Measurements from ENCODE around the gene MUS81.
A peak's percentile ranks its signal among the peaks of the same experiment; 100 is the strongest.
"Not testable (repeated sequence)": the region's sequence is repeated elsewhere in the genome, so short reads cannot be mapped to it uniquely, and the experiment has no call there.

The MUS81 gene

GRCh38 chr11:65888163-65888814 lies 28.1 kb downstream of the MUS81 start, which contains the start of gene FIBP:
TSS of gene FIBP (minus strand) at chr11:65888471. CDS start at chr11:65888418, 53 bp downstream.
- DNase-seq (ENCODE audit: insufficient read length, low spot score) (peak; percentile 97), FAIRE-seq (peak; percentile 92)
- peak; percentile 58; the same call in 1 of the 2 replicates for TF ChIP-seq SPI1 (IDR thresholded peaks at IDR 0.05; ENCODE audit: low read depth, low read length)
- TF ChIP-seq PAX5 (IDR thresholded peaks at IDR 0.05; ENCODE audit: insufficient read depth, low read length, severe bottlenecking), result no peak
- TF ChIP-seq POU2F2 (IDR thresholded peaks at IDR 0.05; ENCODE audit: low read depth, low read length), result peak; percentile 51; the same call in 1 of the 2 replicates
- no peak; the same call in 1 of the 2 replicates for TF ChIP-seq TAF1 (IDR thresholded peaks at IDR 0.05; ENCODE audit: low read depth, low read length)
- TF ChIP-seq POLR2AphosphoS5 (IDR thresholded peaks at IDR 0.05; ENCODE audit: low read depth, low read length), result peak; percentile 83
- TF ChIP-seq POLR2A (IDR thresholded peaks at IDR 0.05; ENCODE audit: low read depth, low read length), result peak; percentile 83

- peak; percentile 86 for DNase-seq (ENCODE audit: insufficient read length, low spot score)
- TF ChIP-seq TAF1 (IDR thresholded peaks at IDR 0.05; ENCODE audit: low read depth, low read length) (peak; percentile 55; the same call in 1 of the 2 replicates), POU2F2 (IDR thresholded peaks at IDR 0.05; ENCODE audit: low read depth, low read length) (no peak; the same call in 1 of the 2 replicates), PAX5 (IDR thresholded peaks at IDR 0.05; ENCODE audit: insufficient read depth, low read length, severe bottlenecking) (no peak), POLR2A (IDR thresholded peaks at IDR 0.05; ENCODE audit: low read depth, low read length) (peak; percentile 80), POLR2AphosphoS5 (IDR thresholded peaks at IDR 0.05; ENCODE audit: low read depth, low read length) (peak; percentile 77), SPI1 (IDR thresholded peaks at IDR 0.05; ENCODE audit: low read depth, low read length) (no peak)
- peak; percentile 91 for FAIRE-seq
Observed at GRCh38 chr11:65890324-65891218, 30.3 kb downstream of the MUS81 start, which contains the start of gene CCDC85B. TSS of gene CCDC85B (plus strand) at chr11:65890673. CDS start at chr11:65890784, 111 bp downstream.

DNA sequence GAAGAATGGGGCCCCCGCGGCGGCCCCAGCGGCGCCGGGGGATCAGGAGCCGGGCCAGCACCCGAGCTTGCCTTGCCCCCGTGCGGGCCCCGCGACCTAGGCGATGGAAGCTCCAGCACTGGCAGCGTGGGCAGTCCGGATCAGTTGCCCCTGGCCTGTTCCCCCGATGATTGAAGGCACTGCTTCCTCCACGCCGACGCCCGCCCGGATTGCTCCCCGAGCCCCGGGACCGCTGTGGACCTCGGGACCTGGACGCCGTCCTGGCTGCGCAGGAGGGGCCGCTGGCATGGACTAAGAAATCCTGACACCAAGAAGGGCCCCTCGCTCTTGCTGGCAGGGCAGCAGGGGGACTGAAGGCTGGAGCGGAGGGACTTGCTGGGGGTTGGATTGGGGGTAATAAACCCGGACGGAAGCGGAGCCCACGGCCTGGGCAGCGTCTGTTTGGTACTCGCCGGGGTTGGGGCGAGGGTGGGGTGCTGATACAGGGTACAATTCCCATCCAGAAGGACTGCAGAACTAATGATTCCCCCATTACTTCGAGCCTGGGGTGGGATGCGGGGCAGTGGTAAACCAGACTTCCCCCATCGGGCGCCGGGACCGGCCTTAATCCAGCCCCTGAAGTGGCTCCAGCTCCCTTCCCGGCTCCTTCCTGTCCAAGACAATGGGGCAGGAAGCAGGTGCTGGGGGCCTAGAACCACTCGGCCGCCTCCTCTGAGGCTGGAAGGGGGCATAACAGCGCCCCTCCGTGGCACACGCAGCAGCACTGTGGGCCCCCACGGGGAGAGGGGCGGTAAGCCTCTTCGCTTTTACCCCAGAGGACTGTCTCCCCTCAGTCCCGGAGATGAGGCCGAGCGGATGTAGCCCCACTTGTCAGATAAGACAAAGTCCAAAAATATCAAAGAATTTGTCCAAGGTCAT lies 31.2 kb downstream of the MUS81 start:
- TF ChIP-seq TAF1 (IDR thresholded peaks at IDR 0.05; ENCODE audit: low read depth, low read length) (0 out of 2 replicates have a peak, but pooled peaks have one; percentile 10), POU2F2 (IDR thresholded peaks at IDR 0.05; ENCODE audit: low read depth, low read length) (no peak; the same call in 1 of the 2 replicates)
- FAIRE-seq, result no peak
- no peak for DNase-seq (ENCODE audit: insufficient read length, low spot score)

- FAIRE-seq, result peak; percentile 48
- DNase-seq (ENCODE audit: insufficient read length, low spot score), result not testable (repeated sequence)
Observed at GRCh38 chr11:65892137-65892540, 31.9 kb downstream of the MUS81 start.

DNA sequence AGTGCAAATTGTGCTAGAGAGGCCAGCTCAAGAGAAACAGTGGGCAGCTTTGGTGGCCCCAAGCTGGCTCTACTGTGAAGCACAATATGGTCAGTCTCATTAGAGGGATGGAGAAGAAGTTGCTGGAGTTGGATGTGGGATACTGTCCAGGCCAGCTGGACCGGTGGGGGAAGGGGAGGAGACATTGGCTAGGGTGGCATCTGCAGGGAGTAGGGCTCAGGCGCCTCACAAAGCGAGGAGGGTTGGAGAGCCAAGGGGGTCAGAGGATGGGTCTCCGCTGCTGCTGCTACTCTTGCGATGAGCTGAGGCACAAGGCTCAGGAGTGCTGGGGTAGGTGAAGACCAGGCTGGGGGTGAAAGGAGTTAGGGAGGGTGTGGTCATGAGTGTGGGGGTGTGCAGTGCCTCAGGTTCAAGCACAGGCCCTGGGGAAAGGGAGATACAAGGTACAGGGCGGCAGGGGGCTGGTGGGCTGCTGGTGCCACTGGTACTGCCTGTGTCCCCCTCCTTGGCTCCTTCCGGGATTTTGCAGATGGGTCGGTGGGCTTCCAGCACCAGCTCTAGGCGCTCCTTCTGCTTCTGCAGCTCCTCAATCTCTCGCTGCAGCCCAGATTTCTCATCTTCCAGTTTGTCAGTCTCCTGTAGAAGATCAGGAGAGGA lies 32.6 kb downstream of the MUS81 start:
- FAIRE-seq (no peak), DNase-seq (ENCODE audit: insufficient read length, low spot score) (no peak)
- TF ChIP-seq PAX5 (IDR thresholded peaks at IDR 0.05; ENCODE audit: insufficient read depth, low read length, severe bottlenecking) (no peak), POLR2A (IDR thresholded peaks at IDR 0.05; ENCODE audit: low read depth, low read length) (peak; percentile 19; the same call in 1 of the 2 replicates), POLR2AphosphoS5 (IDR thresholded peaks at IDR 0.05; ENCODE audit: low read depth, low read length) (no peak; the same call in none of the 2 replicates), POU2F2 (IDR thresholded peaks at IDR 0.05; ENCODE audit: low read depth, low read length) (no peak), SPI1 (IDR thresholded peaks at IDR 0.05; ENCODE audit: low read depth, low read length) (no peak)

- FAIRE-seq (peak; percentile 41), DNase-seq (ENCODE audit: insufficient read length, low spot score) (no peak)
- TF ChIP-seq SPI1 (IDR thresholded peaks at IDR 0.05; ENCODE audit: low read depth, low read length), result peak; percentile 63
- TF ChIP-seq PAX5 (IDR thresholded peaks at IDR 0.05; ENCODE audit: insufficient read depth, low read length, severe bottlenecking), result no peak
- TF ChIP-seq POLR2AphosphoS5 (IDR thresholded peaks at IDR 0.05; ENCODE audit: low read depth, low read length), result no peak
Observed at GRCh38 chr11:65894034-65894591, 33.9 kb downstream of the MUS81 start.

GRCh38 chr11:65895482-65895981 lies 35.3 kb downstream of the MUS81 start:
- FAIRE-seq (no peak), DNase-seq (ENCODE audit: insufficient read length, low spot score) (no peak)
- TF ChIP-seq TAF1 (IDR thresholded peaks at IDR 0.05; ENCODE audit: low read depth, low read length) (no peak), POLR2A (IDR thresholded peaks at IDR 0.05; ENCODE audit: low read depth, low read length) (no peak), POLR2AphosphoS5 (IDR thresholded peaks at IDR 0.05; ENCODE audit: low read depth, low read length) (no peak), SPI1 (IDR thresholded peaks at IDR 0.05; ENCODE audit: low read depth, low read length) (no peak), PAX5 (IDR thresholded peaks at IDR 0.05; ENCODE audit: insufficient read depth, low read length, severe bottlenecking) (no peak), POU2F2 (IDR thresholded peaks at IDR 0.05; ENCODE audit: low read depth, low read length) (no peak)
